Stimulated activated naive CD8-positive, alpha-beta T cell treated with anti-CD3 and anti-CD28 coated beads, Interleukin-15, amount 100 ng/mL, for 72 hours (primary cell): ENCODE data around the gene SENP3.

ENCODE experiments used
- ATAC-seq: fragments of 150-1000 bp; cut with Tn5 transposase; 2 replicates; pipeline ENCODE4 v1.10.0; 2021; ENCODE audit warnings: mild to moderate bottlenecking, moderate library complexity
- DNase-seq, 2 donors: peaks; one replicate each; pipeline ENCODE4 v3.0.0; 2021 to 2022
- H3K27ac Mint-ChIP-seq, 2 donors: one replicate each; pipeline ENCODE4 v1.8.0; 2022; ENCODE audit warnings: mild to moderate bottlenecking in 2 of 2, mixed read lengths in 2 of 2, moderate library complexity in 2 of 2
- H3K27me3 Mint-ChIP-seq: one replicate; pipeline ENCODE4 v1.8.0; 2022; ENCODE audit warnings: mixed read lengths
- H3K4me1 Mint-ChIP-seq: one replicate; pipeline ENCODE4 v1.8.0; 2022; ENCODE audit warnings: mild to moderate bottlenecking, mixed read lengths
- H3K4me3 Mint-ChIP-seq, 2 donors: one replicate each; pipeline ENCODE4 v1.8.0; 2022; ENCODE audit warnings: mild to moderate bottlenecking in 2 of 2, mixed read lengths in 2 of 2, moderate library complexity in 1 of 2
- H3K9me3 Mint-ChIP-seq, 2 donors: one replicate each; pipeline ENCODE4 v1.8.0; 2022; ENCODE audit warnings: mixed read lengths in 2 of 2

The SENP3 gene

DNA sequence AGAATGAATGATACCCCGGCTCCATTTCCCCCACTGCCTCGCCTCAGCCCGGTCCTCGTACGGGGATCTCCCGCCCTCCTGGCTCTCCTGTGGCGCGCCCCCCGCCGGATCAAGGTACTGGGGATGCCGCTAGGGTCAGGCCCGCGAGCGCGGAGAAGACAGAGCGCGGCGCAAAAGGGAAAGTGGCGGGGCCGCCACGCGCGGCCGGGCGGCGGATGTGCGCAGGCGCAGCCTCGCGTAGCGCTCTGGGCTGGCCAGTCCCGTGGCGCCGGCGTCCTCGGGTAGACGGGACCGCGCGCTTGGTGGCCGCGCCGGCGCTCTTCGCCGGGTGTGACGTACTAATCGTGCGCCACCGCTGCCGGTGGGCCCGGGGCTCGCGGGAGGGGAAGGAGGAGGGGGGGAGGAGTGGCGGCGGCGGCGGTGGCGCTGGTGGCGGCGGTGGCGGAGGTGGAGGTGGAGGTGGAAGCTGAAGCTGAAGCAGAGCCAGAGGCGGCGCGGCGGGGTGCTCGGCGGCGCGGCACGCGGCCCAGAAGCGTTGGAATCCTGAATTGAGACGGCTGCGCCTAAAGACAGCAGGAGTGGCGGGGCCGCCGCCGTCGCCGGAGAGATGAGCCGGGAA, at the start of gene SENP3:
Gene SENP3 (plus strand): TSS at position 331 of the 619 bp plus-strand sequence. CDS start 1,158 bp downstream, outside the sequence.
- H3K4me1 Mint-ChIP-seq: peaks cover 76% of the 10 kb centered on the region
- DNase-seq (peak; percentile 87 to 90), ATAC-seq (peak; percentile 87)

DNA sequence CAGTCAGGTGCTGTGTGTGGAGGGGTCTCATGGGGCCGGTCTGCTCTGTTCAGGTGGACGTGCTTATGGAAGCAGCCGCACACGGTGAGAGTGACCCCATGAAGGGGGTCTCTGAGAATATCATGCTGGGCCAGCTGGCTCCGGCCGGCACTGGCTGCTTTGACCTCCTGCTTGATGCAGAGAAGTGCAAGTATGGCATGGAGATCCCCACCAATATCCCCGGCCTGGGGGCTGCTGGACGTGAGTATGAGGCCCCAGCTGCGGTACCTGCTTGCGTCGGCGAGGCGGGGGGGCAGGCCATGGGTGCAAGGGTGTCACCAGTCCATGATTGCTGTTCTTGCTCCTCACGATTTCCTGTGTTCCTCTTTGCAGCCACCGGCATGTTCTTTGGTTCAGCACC, 49.6 kb upstream of the SENP3 start:
- Mint-ChIP-seq H3K4me1 (peaks cover 22% of the 10 kb centered on the region), H3K9me3 (no peaks in the 10 kb centered on the region), H3K4me3 (no peak overlapping the region), H3K27ac (peak overlapping the region in 1 of 2 donors; percentile 20), H3K27me3 (no peaks in the 10 kb centered on the region)
- no peak for ATAC-seq
- no peak for DNase-seq

More for the DNA sequence above, at the start of gene SENP3:
- Mint-ChIP-seq H3K27ac (peak within 1 kb of the TSS; percentile 93 to 98), H3K27me3 (no peaks in the 10 kb centered on the region), H3K9me3 (no peaks in the 10 kb centered on the region), H3K4me3 (peak within 1 kb of the TSS; percentile 98 to 99)

DNA sequence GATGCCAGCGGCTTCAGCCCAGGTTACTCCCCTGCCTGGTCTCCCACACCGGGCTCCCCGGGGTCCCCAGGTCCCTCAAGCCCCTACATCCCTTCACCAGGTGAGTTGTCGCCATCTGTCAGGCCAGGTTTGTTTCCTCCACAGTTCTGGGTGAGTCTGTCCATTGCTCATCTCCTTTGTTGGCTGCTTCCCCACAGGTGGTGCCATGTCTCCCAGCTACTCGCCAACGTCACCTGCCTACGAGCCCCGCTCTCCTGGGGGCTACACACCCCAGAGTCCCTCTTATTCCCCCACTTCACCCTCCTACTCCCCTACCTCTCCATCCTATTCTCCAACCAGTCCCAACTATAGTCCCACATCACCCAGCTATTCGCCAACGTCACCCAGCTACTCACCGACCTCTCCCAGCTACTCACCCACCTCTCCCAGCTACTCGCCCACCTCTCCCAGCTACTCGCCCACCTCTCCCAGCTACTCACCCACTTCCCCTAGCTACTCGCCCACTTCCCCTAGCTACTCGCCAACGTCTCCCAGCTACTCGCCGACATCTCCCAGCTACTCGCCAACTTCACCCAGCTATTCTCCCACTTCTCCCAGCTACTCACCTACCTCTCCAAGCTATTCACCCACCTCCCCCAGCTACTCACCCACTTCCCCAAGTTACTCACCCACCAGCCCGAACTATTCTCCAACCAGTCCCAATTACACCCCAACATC, 48.7 kb upstream of the SENP3 start:
- DNase-seq: no peak
- peak; percentile 21 for ATAC-seq
- H3K4me1 Mint-ChIP-seq: peaks cover 22% of the 10 kb centered on the region
- H3K27me3 Mint-ChIP-seq: no peaks in the 10 kb centered on the region
- no peak overlapping the region for H3K27ac Mint-ChIP-seq
- H3K4me3 Mint-ChIP-seq: no peak overlapping the region
- no peaks in the 10 kb centered on the region for H3K9me3 Mint-ChIP-seq

DNA sequence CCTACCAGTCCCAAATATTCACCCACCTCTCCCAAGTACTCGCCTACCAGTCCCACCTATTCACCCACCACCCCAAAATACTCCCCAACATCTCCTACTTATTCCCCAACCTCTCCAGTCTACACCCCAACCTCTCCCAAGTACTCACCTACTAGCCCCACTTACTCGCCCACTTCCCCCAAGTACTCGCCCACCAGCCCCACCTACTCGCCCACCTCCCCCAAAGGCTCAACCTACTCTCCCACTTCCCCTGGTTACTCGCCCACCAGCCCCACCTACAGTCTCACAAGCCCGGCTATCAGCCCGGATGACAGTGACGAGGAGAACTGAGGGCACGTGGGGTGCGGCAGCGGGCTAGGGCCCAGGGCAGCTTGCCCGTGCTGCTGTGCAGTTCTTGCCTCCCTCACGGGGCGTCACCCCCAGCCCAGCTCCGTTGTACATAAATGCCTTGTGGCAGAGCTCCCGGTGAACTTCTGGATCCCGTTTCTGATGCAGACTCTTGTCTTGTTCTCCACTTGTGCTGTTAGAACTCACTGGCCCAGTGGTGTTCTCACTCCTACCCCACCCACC, 47.8 kb upstream of the SENP3 start:
- DNase-seq: no peak
- Mint-ChIP-seq H3K27ac (peak overlapping the region; percentile 27 to 30), H3K4me3 (no peak overlapping the region), H3K9me3 (no peaks in the 10 kb centered on the region), H3K4me1 (peaks cover 22% of the 10 kb centered on the region), H3K27me3 (no peaks in the 10 kb centered on the region)
- no peak for ATAC-seq

DNA sequence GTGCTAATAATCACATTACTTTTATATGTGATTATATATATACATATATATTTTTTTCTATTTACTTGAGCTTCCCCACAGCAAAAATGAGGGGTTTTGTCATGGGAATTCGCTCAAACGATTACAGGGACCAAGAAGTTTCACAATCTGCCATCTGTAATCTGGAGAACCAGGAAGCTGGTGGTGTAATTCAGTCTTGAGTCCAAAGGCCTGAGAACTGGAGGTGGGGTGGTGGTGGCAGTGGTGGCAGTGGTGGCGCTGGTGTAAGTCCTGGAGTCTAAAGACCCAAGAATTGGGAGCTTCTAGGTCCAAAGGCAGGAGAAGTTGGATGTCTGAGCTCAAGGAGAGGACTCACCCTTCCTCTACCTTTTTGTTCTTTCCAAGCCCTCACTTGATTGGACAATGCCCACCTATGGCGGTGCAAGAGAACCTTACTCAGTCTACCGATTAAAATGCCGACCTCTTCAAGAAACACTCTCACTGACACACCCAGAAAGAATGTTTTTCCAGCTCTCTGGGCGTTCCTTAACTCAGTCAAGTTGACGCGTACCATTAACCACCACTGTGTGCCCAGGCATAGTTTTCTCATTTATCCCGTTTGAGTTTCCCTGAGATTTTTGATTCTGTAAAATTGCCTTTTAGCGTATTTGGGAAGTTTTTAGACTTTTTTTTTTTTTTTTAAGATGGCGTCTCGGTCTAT, 45.7 kb upstream of the SENP3 start:
- H3K4me1 Mint-ChIP-seq: peaks cover 16% of the 10 kb centered on the region
- H3K9me3 Mint-ChIP-seq: no peaks in the 10 kb centered on the region
- no peak overlapping the region for H3K4me3 Mint-ChIP-seq
- no peaks in the 10 kb centered on the region for H3K27me3 Mint-ChIP-seq
- ATAC-seq: no peak
- no peak for DNase-seq
- peak overlapping the region in 1 of 2 donors; percentile 87 for H3K27ac Mint-ChIP-seq

DNA sequence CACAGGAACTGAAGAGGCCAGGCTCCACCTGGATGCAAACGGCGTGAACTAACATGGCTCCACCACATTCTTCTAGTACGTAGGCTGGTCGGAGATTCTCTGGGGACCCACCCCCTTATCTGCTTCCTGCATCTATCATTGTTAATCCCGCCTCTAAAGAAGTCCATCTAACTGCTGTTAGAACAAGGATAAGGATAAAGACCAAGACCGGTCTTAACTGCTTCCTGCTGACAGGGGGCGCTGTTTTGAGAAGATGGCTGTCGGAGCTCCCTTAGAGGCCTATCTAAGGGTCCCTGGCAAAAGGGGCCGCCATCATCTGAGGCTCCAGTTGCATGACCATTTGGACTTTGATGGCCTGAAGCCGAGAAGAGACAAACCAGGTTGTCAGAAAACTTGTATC, 38.7 kb upstream of the SENP3 start:
- Mint-ChIP-seq H3K4me1 (peaks cover 8% of the 10 kb centered on the region), H3K4me3 (no peak overlapping the region), H3K27me3 (no peaks in the 10 kb centered on the region), H3K27ac (no peak overlapping the region), H3K9me3 (peaks cover 0 to 6% of the 10 kb centered on the region in 2 donors)
- ATAC-seq: peak; percentile 66
- DNase-seq: peak; percentile 39 to 42

DNA sequence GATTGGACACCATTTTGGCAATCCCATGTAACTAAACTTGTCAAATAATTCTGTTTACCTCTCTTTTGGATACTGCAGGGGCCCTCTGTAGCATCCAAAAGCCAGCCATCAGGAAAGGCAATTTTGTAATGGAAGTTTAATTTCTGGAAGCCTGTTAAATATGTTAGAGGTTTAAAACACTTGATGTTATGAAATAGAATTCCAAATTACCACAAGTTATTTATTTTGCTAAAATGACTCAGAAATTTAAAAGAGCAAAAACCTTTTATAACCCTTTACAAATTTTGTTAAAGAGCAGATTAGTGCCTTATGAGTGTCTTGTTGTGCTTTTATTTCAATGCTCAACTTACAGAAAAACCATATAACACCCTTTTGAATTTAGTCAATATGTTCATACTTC, 32.9 kb upstream of the SENP3 start:
- no peak for ATAC-seq
- no peaks in the 10 kb centered on the region for H3K4me1 Mint-ChIP-seq
- DNase-seq: no peak
- H3K4me3 Mint-ChIP-seq: no peak overlapping the region
- no peak overlapping the region for H3K27ac Mint-ChIP-seq
- peaks cover 8 to 20% of the 10 kb centered on the region in 2 donors for H3K9me3 Mint-ChIP-seq
- H3K27me3 Mint-ChIP-seq: no peaks in the 10 kb centered on the region

DNA sequence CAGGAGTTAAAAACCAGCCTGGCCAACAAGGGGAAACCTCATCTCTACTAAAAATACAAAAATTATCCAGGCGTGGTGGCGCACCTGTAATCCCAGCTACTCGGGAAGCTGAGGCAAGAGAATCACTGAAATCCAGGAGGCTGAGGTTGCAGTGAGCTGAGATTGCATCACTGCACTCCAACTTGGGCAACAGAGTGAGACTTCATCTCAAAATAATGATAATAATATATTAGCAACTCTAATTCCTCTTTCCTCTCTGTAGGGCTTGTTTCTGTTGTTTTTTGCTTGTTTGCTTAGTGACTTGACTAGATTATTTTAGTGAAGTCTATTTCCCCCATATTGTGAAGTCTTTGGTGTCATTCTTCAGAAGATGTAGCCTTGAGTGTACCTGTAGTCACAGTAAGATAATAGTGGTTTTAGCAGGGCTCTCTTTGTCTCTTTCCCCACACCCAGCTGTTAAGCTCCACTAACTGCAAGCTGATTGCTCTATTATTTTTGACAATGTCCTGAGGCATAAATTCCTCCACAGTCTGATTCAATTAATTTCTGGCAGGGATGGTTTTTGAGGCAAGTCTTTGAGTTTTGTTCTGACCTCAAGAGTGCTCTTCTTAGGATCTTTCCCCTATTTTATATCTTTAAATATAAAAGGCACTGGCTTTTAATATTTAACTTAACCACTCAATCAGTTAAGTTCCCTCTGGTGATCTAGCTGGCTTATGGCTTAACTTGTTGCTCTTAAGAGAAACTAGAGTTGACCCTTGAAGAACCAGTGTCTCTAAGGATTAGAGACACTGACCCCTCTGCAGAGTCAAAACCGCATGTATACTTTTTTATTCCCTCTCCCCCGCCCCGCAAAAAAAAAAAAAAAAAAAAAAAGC, 31.5 kb upstream of the SENP3 start:
- Mint-ChIP-seq H3K9me3 (peaks cover 8 to 20% of the 10 kb centered on the region in 2 donors), H3K4me1 (no peaks in the 10 kb centered on the region), H3K4me3 (no peak overlapping the region), H3K27me3 (no peaks in the 10 kb centered on the region), H3K27ac (no peak overlapping the region)
- ATAC-seq: no peak
- no peak for DNase-seq

DNA sequence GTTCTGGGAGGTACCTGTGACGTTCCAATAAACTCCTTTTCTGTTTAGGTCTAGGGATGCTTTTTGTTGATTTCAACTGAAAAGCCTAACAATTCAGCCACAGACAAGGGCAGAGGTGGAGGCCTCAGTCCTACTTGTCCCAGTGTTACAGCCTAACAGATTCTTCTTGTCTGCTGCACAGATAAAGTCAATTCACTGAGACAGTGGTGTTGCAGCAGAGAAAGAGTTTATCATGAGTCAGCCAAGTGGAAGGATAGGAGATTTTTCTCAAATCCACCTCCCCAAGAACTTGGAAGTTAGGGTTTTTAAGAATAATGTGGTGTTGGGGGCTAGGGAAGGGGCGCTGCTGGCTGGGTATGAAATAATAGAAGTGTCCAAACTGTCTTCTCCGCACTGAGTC, 23.7 kb upstream of the SENP3 start:
- ATAC-seq: no peak
- no peaks in the 10 kb centered on the region for H3K27me3 Mint-ChIP-seq
- no peak overlapping the region for H3K27ac Mint-ChIP-seq
- H3K4me1 Mint-ChIP-seq: no peaks in the 10 kb centered on the region
- no peak overlapping the region for H3K4me3 Mint-ChIP-seq
- DNase-seq: no peak
- H3K9me3 Mint-ChIP-seq: no peaks in the 10 kb centered on the region

DNA sequence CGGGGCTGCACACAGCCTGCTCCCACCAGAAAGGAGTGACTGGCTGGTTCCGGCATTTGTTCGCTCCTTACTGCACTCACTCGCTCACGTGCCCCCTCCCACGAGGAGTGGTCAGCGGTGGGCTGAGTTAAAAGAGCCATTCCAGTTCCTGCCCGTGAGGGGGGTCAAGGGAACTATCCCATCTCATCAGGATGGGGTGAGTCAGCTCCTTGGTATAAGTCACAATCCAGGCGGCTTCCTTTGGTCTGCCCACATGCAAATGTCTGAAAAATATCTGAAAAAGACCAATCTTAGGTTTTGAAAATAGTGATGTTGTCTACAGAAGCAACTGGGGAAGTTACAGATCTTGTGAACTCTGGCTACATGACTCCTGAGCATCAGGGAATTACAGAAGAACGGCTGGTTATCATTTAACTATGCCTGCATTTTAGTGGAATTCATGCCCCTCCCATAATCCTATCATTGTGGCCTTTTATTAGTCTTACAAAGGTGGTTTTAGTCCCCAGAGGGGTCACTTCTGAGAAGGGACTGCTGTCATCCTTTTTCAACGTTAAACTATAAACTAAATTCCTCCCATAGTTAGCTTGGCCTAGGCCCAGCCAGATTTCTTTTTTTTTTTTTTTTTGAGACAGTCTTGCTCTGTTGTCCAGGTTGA, 22.7 kb upstream of the SENP3 start:
- Mint-ChIP-seq H3K27me3 (no peaks in the 10 kb centered on the region), H3K9me3 (no peaks in the 10 kb centered on the region), H3K27ac (no peak overlapping the region), H3K4me1 (no peaks in the 10 kb centered on the region), H3K4me3 (no peak overlapping the region)
- no peak for ATAC-seq
- no peak for DNase-seq

DNA sequence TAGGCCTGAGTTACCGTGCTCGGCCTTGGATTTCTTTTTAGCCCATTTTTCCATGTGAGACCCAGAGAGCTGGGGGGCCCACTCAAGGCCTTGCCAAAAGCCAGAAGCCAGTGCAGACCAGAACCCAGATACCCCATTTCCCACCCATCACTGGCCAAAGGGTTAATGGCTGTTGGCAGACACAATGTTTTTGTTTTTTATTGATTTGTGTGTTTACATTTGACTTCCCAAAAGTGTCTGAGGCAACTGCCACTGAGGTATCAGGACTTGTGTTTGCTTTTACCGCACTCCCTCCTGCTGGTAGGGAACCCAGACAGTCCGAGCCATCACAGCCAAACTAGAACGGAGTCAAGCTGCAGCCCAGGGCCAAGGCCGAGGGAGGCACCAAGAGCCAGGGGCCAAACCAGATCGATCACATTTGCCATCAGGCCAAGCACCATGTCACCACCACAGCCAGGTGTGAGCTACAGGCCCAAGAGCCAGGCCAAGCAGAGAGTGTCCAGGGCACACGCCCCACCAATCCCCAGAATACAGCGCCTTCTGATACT, 20.6 kb upstream of the SENP3 start:
- Mint-ChIP-seq H3K27me3 (no peaks in the 10 kb centered on the region), H3K27ac (no peak overlapping the region), H3K4me3 (no peak overlapping the region), H3K9me3 (no peaks in the 10 kb centered on the region), H3K4me1 (no peaks in the 10 kb centered on the region)
- DNase-seq (no peak), ATAC-seq (no peak)

DNA sequence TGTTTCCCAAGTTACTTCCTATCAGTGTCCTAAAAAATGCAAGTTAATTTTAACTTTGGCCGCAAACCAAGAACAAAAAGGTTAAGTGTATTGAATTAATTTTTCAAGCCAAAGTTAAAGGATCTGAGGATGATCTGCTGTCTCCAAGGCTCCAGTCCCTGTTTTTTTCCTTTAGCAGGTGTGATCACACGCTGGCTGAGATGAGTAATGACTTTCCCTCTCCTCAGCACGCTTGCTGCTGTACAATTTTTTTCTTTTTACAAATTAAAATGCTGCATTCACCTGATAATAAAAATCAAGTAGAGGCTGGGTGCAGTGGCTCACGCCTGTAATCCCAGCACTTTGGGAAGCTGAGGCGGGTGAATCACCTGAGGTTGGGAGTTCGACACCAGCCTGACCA, 16.8 kb upstream of the SENP3 start:
- Mint-ChIP-seq H3K27me3 (no peaks in the 10 kb centered on the region), H3K27ac (no peak overlapping the region), H3K4me3 (no peak overlapping the region), H3K9me3 (no peaks in the 10 kb centered on the region), H3K4me1 (peaks cover 21% of the 10 kb centered on the region)
- no peak for ATAC-seq
- no peak for DNase-seq

DNA sequence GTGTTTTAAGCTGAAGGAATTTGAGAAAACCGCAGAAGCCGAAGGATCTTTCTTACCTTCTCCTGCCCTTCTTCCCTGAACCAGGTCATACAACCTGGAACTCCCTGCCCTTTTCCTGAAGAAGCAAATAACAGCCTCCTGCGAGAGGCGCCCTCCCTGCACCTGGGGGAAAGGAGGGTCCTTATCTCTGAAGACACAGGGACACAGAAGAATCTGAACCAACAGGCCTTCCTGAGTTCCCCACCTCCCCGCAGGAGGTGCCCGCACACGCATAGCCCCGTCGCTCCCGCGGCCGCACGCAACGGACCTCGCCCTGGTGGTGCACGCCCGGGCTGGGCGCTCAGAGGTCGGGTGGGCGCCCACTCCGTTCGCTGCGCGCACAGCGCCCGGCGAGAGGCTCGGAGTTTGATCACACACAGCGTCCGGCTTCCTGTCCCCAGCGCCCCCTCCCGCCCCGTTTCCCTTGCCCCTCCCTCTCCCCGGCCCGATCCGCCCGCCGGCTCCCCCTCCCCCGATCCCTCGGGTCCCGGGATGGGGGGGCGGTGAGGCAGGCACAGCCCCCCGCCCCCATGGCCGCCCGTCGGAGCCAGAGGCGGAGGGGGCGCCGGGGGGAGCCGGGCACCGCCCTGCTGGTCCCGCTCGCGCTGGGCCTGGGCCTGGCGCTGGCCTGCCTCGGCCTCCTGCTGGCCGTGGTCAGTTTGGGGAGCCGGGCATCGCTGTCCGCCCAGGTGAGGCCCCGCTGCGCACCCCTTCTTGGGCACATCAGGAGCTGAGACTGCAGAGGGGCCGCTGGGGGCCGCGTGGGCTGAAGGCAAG, 12.9 kb upstream of the SENP3 start, which contains the start of gene TNFSF12:
Gene TNFSF12 (plus strand): TSS at position 474 of the 816 bp plus-strand sequence. CDS start 96 bp downstream, at position 570.
- ATAC-seq: peak; percentile 68
- peak within 1 kb of the TSS; percentile 74 to 75 for H3K27ac Mint-ChIP-seq
- peaks cover 59% of the 10 kb centered on the region for H3K4me1 Mint-ChIP-seq
- no peaks in the 10 kb centered on the region for H3K27me3 Mint-ChIP-seq
- peak; percentile 54 to 62 for DNase-seq
- no peaks in the 10 kb centered on the region for H3K9me3 Mint-ChIP-seq
- H3K4me3 Mint-ChIP-seq: peak within 1 kb of the TSS; percentile 85 to 88
